ENCODE results near the gene AGO4.
"Not testable (repeated sequence)": the region's sequence is repeated elsewhere in the genome, so short reads cannot be mapped to it uniquely, and the experiment has no call there.

AGO4 gene

DNA sequence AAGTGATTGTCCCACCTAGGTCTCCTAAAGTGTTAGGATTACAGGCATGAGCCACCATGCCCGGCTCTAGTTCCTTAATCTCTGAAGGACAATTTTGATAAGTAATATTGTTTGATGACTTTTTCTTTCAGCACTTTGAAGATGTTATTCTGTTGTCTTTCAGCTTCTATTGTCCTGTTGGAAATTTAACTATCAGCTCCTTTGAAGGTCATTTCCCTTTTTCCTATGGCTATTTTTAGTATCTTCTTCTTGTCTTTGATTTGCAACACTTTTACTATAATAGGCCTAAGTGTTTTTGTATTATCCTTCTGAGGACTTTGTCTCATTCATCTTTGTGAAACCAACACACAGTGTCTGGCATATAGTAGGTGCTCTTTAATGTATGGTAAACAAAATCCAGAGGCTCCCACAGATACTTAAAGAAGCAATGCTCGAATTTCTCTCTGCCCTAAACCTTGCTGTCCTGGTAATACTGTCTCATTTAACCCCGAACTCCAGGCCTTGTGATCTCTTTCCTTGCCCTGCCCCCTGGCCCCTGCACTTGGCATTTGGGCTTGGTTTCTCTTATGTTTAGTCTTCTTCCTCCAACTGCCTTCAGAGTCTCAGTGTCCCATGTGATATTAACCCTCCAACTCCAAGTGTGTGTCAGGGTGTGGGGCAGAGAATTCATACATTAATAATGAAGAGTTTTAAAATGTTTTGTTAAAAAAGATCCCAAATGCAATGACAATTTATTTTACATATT, 56.2 kb downstream of the AGO4 start:
- Mint-ChIP-seq H3K27me3 (no peaks in the 10 kb centered on the region), H3K9me3 (no peaks in the 10 kb centered on the region), H3K4me3 (no peak overlapping the region), H3K4me1 (ENCODE audit: low read depth) (peaks cover 54% of the 10 kb centered on the region), H3K36me3 (ENCODE audit: low read depth) (peaks cover 25% of the 10 kb centered on the region), H3K27ac (peak overlapping the region; percentile 73)
- intact Hi-C loops (cut with micrococcal nuclease): no loop called here

DNA sequence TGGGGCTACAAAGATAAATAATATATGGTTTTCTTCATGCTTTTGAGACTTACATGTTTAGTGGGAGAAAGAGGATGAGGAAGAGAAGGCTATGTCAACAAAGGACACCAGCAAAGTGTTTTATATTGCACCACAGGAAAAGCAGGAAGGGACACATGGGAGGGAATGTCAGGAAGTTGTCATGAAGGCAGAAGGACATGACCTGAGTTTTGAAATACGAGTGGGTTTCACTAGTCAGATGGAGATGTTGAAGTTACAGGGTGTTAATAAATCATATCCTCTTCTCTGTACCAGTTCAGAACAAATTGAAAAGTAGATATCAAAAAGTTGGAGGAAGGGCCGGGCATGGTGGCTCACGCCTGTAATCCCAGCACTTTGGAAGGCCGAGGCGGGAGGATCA, 57.0 kb downstream of the AGO4 start:
- H3K4me3 Mint-ChIP-seq: no peak overlapping the region
- H3K9me3 Mint-ChIP-seq: no peaks in the 10 kb centered on the region
- H3K27ac Mint-ChIP-seq: peak overlapping the region; percentile 73
- no peaks in the 10 kb centered on the region for H3K27me3 Mint-ChIP-seq
- intact Hi-C loops (cut with micrococcal nuclease): no loop called here
- H3K36me3 Mint-ChIP-seq (ENCODE audit: low read depth): peaks cover 19% of the 10 kb centered on the region
- peaks cover 54% of the 10 kb centered on the region for H3K4me1 Mint-ChIP-seq (ENCODE audit: low read depth)

- Mint-ChIP-seq H3K27me3 (no peaks in the 10 kb centered on the region), H3K27ac (no peak overlapping the region), H3K36me3 (ENCODE audit: low read depth) (peaks cover 2% of the 10 kb centered on the region), H3K4me3 (no peak overlapping the region), H3K9me3 (no peaks in the 10 kb centered on the region), H3K4me1 (ENCODE audit: low read depth) (peaks cover 34% of the 10 kb centered on the region)
- intact Hi-C loops (cut with micrococcal nuclease): no loop called here
Measured at GRCh38 chr1:35866991-35867390, 59.2 kb downstream of the AGO4 start.

DNA sequence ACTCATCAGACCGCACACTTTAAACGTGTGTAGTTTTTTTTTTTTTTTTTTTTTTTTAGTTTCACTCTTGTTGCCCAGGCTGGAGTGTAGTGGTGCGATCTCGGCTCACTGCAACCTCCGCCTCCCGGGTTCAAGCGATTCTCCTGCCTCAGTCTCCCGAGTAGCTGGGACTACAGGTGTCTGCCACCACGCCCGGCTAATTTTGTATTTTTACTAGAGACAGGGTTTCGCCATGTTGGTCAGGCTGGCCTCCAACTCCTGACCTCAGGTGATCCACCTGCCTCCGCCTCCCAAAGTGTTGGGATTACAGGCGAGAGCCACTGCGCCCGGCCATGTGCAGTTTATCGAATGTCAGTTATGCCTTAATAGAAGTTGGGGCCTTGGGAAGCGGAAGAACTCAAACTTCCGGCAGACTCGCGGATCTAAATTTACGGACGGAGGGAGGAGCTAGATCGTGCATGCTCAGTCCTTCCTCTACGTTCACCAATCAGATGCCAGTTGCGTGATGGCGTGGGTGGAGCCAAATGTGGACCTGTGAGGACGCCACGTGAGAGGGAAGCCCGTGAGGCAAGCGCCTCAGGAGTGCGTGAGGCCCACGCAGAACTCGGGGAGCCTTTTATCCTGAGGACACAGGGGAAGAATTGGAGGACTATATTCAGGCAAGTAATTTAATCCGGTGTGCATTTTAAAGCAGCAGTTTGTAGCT, 61.6 kb downstream of the AGO4 start:
- intact Hi-C loops (cut with micrococcal nuclease); H3K27me3 Mint-ChIP-seq; H3K27ac Mint-ChIP-seq; H3K4me3 Mint-ChIP-seq; H3K9me3 Mint-ChIP-seq; H3K36me3 Mint-ChIP-seq (ENCODE audit: low read depth): not testable (repeated sequence)
- H3K4me1 Mint-ChIP-seq (ENCODE audit: low read depth): peaks cover 28% of the 10 kb centered on the region

- Mint-ChIP-seq H3K27ac (no peak overlapping the region), H3K27me3 (no peaks in the 10 kb centered on the region), H3K4me3 (no peak overlapping the region)
Measured at GRCh38 chr1:35870651-35871309, 63.0 kb downstream of the AGO4 start.

GRCh38 chr1:35873243-35873750, 65.5 kb downstream of the AGO4 start:
- Mint-ChIP-seq H3K4me1 (ENCODE audit: low read depth) (peaks cover 15% of the 10 kb centered on the region), H3K9me3 (no peaks in the 10 kb centered on the region), H3K4me3 (no peak overlapping the region), H3K27ac (no peak overlapping the region), H3K27me3 (no peaks in the 10 kb centered on the region), H3K36me3 (ENCODE audit: low read depth) (no peaks in the 10 kb centered on the region)
- intact Hi-C loops (cut with micrococcal nuclease): no loop called here

More at GRCh38 chr1:35870651-35871309, 63.0 kb downstream of the AGO4 start:
- intact Hi-C loops (cut with micrococcal nuclease): no loop called here
- H3K36me3 Mint-ChIP-seq (ENCODE audit: low read depth): no peaks in the 10 kb centered on the region
- H3K4me1 Mint-ChIP-seq (ENCODE audit: low read depth): peaks cover 20% of the 10 kb centered on the region
- H3K9me3 Mint-ChIP-seq: no peaks in the 10 kb centered on the region

DNA sequence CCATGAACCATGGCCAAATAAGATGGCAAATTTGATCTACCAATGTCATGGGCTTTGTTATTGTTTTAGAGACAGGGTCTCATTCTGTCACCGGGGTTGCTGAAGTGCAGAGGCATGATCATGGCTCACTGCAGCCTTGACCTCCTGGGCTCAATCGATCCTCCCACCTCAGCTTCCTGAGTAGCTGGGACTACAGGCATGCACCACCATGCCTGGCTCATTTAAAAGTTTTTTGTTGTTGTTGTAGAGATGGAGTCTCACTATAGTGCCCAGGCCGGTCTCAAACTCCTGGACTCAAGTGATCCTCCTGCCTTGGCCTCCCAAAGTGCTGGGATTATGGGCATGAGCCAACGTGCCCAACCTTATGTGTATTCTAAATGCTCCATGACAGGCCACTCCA, 66.3 kb downstream of the AGO4 start:
- H3K9me3 Mint-ChIP-seq; intact Hi-C loops (cut with micrococcal nuclease); H3K4me3 Mint-ChIP-seq; H3K27me3 Mint-ChIP-seq; H3K36me3 Mint-ChIP-seq (ENCODE audit: low read depth); H3K27ac Mint-ChIP-seq: not testable (repeated sequence)
- H3K4me1 Mint-ChIP-seq (ENCODE audit: low read depth): peaks cover 15% of the 10 kb centered on the region

- Mint-ChIP-seq H3K9me3 (no peaks in the 10 kb centered on the region), H3K27ac (no peak overlapping the region)
Measured at GRCh38 chr1:35876988-35877387, 69.2 kb downstream of the AGO4 start.

DNA sequence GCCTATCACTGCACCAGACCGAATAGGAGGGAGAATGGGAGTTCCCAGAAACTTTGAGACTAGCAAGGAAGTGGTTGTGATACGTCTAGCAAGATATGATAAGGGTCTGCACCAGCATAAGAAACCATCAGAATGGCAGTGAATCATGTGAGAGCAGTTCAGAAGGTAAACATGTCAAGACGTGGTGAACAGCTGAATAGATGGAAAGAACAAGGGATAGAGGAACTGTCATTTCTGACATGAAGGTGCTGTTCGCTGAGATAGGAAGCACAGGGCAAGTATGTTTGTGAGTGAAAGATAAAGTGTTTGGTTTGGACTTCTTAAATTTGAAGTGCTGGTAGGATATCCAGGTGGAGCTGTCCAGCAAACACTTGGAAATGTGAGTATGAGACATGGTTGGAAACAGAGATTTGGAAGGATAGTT, 74.0 kb downstream of the AGO4 start:
- H3K27ac Mint-ChIP-seq: no peak overlapping the region
- intact Hi-C loops (cut with micrococcal nuclease): loop anchor here (10.0 kb wide), 1 partner anchor 53 kb away; the partner anchor contains the start of gene AGO3
- peaks cover 7% of the 10 kb centered on the region for H3K36me3 Mint-ChIP-seq (ENCODE audit: low read depth)
- peaks cover 36% of the 10 kb centered on the region for H3K4me1 Mint-ChIP-seq (ENCODE audit: low read depth)
- H3K9me3 Mint-ChIP-seq: no peaks in the 10 kb centered on the region
- no peak overlapping the region for H3K4me3 Mint-ChIP-seq
- H3K27me3 Mint-ChIP-seq: no peaks in the 10 kb centered on the region

More at GRCh38 chr1:35876988-35877387, 69.2 kb downstream of the AGO4 start:
- Mint-ChIP-seq H3K4me1 (ENCODE audit: low read depth) (peaks cover 18% of the 10 kb centered on the region), H3K4me3 (no peak overlapping the region), H3K27me3 (no peaks in the 10 kb centered on the region), H3K36me3 (ENCODE audit: low read depth) (no peaks in the 10 kb centered on the region)
- intact Hi-C loops (cut with micrococcal nuclease): no loop called here

DNA sequence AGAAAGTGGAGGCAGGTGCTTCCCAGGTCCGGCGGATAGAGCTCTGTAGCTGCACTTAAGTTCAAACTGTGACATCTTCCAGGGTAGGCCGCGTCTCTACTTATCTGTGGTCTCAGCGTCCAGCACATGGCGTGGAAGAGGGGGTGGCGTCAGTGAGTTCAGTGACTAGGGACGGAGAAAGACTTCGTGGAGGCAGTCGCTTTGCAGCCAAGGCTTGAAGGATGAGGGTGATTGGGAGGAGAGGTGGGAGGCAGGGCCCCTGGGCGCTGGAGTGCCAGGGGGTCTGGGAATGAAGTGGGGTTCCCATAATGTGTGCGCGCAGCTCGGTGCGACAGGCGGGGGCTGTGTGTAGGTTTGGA, 74.7 kb downstream of the AGO4 start:
- H3K4me1 Mint-ChIP-seq (ENCODE audit: low read depth): peaks cover 43% of the 10 kb centered on the region
- no peaks in the 10 kb centered on the region for H3K27me3 Mint-ChIP-seq
- peaks cover 7% of the 10 kb centered on the region for H3K36me3 Mint-ChIP-seq (ENCODE audit: low read depth)
- H3K4me3 Mint-ChIP-seq: peak overlapping the region; percentile 39
- peak overlapping the region; percentile 88 for H3K27ac Mint-ChIP-seq
- intact Hi-C loops (cut with micrococcal nuclease): loop anchor here (10.0 kb wide), 1 partner anchor 52 kb away; the partner anchor contains the start of gene AGO3
- no peaks in the 10 kb centered on the region for H3K9me3 Mint-ChIP-seq

DNA sequence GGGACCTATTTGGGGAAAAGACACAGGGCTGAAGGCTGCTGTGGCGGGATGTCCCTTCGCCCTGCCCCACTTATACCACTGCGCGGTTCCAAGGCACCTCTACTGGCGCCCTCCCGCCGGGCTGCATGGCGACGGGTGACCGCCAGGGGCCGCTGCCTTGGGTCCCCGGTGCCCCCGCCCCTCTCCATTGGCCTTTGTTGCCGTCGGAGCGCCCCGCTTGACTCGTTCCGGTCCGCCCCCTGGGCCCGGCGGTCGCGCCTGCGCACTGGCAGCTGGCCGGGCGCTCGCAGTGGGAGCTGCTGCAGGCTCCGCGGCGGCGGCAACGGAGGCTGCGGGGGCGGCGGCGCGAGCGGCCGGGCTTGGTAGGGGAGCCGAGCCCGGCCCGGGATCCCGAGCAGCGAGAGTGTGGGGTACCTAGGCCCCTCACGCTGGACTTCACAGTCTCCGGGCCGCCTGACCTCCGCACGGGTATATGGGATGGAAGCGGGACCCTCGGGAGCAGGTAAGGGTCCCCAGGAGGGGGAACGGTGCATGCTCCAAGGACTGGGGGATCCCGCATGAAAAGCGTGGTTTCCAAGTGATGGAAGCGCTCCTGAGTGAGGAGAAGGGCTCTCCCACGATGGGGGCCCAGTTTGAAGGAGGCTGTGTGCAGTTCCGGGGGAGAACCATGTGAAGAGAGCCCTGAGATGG, 75.3 kb downstream of the AGO4 start, which contains the start of gene AGO1:
Gene AGO1 (plus strand): TSS at position 265 of the 690 bp plus-strand sequence. CDS start 213 bp downstream, at position 478.
- no peaks in the 10 kb centered on the region for H3K9me3 Mint-ChIP-seq
- peaks cover 7% of the 10 kb centered on the region for H3K36me3 Mint-ChIP-seq (ENCODE audit: low read depth)
- no peaks in the 10 kb centered on the region for H3K27me3 Mint-ChIP-seq
- peaks cover 48% of the 10 kb centered on the region for H3K4me1 Mint-ChIP-seq (ENCODE audit: low read depth)
- peak within 1 kb of the TSS; percentile 97 for H3K4me3 Mint-ChIP-seq
- intact Hi-C loops (cut with micrococcal nuclease): loop anchor here (10.0 kb wide), 1 partner anchor 52 kb away; the partner anchor contains the start of gene AGO3
- peak within 1 kb of the TSS; percentile 88 for H3K27ac Mint-ChIP-seq

DNA sequence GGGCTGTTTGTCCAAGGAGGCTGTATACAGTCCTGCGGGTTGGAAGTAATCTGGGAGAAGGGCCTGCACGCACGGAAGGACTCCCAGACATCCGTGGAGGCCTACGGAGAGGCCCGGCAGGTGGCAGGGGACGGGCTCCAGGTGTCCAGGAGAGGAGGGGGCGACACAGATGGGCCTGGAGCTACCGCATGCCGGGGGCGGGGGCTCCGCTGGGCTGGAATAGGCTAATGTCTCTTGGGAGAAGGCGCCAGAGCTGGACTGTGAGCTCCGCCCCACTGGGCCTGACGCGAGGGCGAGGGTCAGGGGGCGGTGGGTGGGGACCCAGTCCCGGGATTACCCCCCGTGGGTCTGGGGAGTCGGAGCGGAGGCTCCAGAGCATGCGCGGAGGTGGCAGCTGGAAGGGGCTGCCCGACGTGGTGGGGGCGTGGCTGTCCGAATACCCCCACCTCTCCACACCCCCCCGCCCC, 75.9 kb downstream of the AGO4 start:
- Mint-ChIP-seq H3K9me3 (no peaks in the 10 kb centered on the region), H3K27me3 (no peaks in the 10 kb centered on the region), H3K4me3 (peak overlapping the region; percentile 97), H3K4me1 (ENCODE audit: low read depth) (peaks cover 54% of the 10 kb centered on the region), H3K27ac (peak overlapping the region; percentile 88), H3K36me3 (ENCODE audit: low read depth) (peaks cover 13% of the 10 kb centered on the region)
- intact Hi-C loops (cut with micrococcal nuclease): loop anchor here (10.0 kb wide), 1 partner anchor 51 kb away; the partner anchor contains the start of gene AGO3

GRCh38 chr1:35884934-35885333, 77.1 kb downstream of the AGO4 start:
- intact Hi-C loops (cut with micrococcal nuclease): loop anchor here (10.0 kb wide), 1 partner anchor 50 kb away; the partner anchor contains the start of gene AGO3
- H3K9me3 Mint-ChIP-seq: no peaks in the 10 kb centered on the region
- H3K4me1 Mint-ChIP-seq (ENCODE audit: low read depth): peaks cover 58% of the 10 kb centered on the region
- peaks cover 22% of the 10 kb centered on the region for H3K36me3 Mint-ChIP-seq (ENCODE audit: low read depth)
- no peak overlapping the region for H3K27ac Mint-ChIP-seq
- H3K4me3 Mint-ChIP-seq: no peak overlapping the region
- H3K27me3 Mint-ChIP-seq: no peaks in the 10 kb centered on the region

Data from dendritic cell treated with granulocyte-macrophage colony-stimulating factor and Interleukin-4, amounts not matched to agents 40 ng/mL and 50 ng/mL, for 4 days (primary cell).